GM12878 (cell line): ENCODE measurements around the gene PRSS8. TPM values are rescaled to one million over a fixed set of nuclear protein-coding genes. Genes with fewer than 3 reads are reported as not detected.

Source experiments
- RCOR1 ChIP-seq: conservative IDR thresholded peaks from 2 replicates; pipeline ENCODE4 v1.6.1; 2012; ENCODE audit warnings: low read depth, low read length, improper control_type of control experiment
- TARDBP ChIP-seq: IDR thresholded peaks from 2 replicates; pipeline ENCODE4 v1.6.1; 2016; ENCODE audit warnings: borderline replicate concordance
- polyA plus RNA-seq, 11 experiments: library from polyadenylated mRNA; depleted of rRNA in 4 of 11; unstranded in 6 of 11; stranded (reverse) in 5 of 11; fragments of >200 nt; fragmentation: Nextera tagmentation in 4 of 11; fragmentation: Illumina TruSeq in 1 of 11; extraction: Ambion mirVana in 4 of 11; extraction: Trizol in 1 of 11; gene quantifications; 1 replicate in 1 of 11; 2 replicates in 10 of 11; pipeline versions ENCODE4 v1.2.1 to v1.2.3, GENCODE V29; 2011 to 2016; ENCODE audit warnings: inconsistent platforms in 2 of 11, missing spikeins in 2 of 11, low read depth in 1 of 11
- total RNA-seq, 4 experiments: library from RNA; depleted of rRNA in 3 of 4; stranded (reverse); fragments of >200 nt in 3 of 4; fragmentation: Illumina TruSeq in 1 of 4; extraction: Trizol in 1 of 4; gene quantifications; 2 replicates each; pipeline versions ENCODE4 v1.2.1 to v1.2.3, GENCODE V29; 2013 to 2021
- TF ChIP-seq, protein P1 (sequence below): IDR thresholded peaks from 2 replicates; pipeline ENCODE4 v1.6.1; 2012; ENCODE audit warnings: improper control_type of control experiment, low read depth, low read length; ENCODE audit not compliant: insufficient replicate concordance
- TF ChIP-seq, protein P2 (sequence below): IDR thresholded peaks from 2 replicates; pipeline ENCODE4 v1.6.1; 2011; ENCODE audit warnings: mild to moderate bottlenecking, low read depth, low read length, moderate library complexity; ENCODE audit not compliant: insufficient replicate concordance

Gene PRSS8
- total and polyA plus RNA-seq, 10 of the 15 experiments (the other 5 are each of a cell fraction or from before 2014, with no cell fraction given) = 0.33 to 0.58 TPM; not detected in 8

DNA sequence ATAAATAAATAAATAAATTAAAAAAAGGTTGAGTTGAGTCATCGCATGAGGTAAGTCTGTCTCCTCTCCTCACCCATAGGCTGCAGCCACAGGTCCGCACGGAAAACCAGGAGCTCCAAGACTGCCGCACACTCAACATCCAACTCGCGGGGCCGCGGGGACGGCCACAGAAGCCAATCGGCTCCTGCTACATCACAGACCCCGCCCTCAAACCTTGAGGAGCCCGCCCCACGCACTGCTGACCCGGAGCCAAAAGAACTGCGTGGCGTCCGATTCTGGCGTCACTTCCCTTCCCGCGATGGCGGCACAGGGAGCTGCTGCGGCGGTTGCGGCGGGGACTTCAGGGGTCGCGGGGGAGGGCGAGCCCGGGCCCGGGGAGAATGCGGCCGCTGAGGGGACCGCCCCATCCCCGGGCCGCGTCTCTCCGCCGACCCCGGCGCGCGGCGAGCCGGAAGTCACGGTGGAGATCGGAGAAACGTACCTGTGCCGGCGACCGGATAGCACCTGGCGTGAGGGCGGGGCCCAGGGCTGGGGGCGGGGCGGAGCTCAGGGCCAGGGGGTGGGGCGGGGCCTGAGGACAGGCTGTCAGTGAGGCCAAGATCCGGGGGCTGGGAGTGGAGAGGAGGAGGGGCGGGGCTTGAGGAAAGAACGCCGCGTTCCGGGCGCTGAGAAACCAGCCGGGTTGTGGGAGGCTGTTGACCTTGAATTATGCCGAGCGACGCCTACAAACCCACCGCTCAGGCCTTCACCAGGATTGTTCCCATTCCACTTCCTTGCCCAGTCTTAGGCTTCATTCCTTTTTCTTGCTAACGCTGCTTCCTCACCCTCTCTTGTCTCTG, 17.9 kb downstream of the PRSS8 start, which contains the start of gene KAT8 (continued):
- TF ChIP-seq, protein P1, sequence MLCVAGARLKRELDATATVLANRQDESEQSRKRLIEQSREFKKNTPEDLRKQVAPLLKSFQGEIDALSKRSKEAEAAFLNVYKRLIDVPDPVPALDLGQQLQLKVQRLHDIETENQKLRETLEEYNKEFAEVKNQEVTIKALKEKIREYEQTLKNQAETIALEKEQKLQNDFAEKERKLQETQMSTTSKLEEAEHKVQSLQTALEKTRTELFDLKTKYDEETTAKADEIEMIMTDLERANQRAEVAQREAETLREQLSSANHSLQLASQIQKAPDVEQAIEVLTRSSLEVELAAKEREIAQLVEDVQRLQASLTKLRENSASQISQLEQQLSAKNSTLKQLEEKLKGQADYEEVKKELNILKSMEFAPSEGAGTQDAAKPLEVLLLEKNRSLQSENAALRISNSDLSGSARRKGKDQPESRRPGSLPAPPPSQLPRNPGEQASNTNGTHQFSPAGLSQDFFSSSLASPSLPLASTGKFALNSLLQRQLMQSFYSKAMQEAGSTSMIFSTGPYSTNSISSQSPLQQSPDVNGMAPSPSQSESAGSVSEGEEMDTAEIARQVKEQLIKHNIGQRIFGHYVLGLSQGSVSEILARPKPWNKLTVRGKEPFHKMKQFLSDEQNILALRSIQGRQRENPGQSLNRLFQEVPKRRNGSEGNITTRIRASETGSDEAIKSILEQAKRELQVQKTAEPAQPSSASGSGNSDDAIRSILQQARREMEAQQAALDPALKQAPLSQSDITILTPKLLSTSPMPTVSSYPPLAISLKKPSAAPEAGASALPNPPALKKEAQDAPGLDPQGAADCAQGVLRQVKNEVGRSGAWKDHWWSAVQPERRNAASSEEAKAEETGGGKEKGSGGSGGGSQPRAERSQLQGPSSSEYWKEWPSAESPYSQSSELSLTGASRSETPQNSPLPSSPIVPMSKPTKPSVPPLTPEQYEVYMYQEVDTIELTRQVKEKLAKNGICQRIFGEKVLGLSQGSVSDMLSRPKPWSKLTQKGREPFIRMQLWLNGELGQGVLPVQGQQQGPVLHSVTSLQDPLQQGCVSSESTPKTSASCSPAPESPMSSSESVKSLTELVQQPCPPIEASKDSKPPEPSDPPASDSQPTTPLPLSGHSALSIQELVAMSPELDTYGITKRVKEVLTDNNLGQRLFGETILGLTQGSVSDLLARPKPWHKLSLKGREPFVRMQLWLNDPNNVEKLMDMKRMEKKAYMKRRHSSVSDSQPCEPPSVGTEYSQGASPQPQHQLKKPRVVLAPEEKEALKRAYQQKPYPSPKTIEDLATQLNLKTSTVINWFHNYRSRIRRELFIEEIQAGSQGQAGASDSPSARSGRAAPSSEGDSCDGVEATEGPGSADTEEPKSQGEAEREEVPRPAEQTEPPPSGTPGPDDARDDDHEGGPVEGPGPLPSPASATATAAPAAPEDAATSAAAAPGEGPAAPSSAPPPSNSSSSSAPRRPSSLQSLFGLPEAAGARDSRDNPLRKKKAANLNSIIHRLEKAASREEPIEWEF = no peak
- TF ChIP-seq RCOR1 (0 out of 2 replicates have a peak, but pooled peaks have one; percentile 33), TARDBP (peak; percentile 78; the same call in 1 of the 2 replicates)
- TF ChIP-seq, protein P2, sequence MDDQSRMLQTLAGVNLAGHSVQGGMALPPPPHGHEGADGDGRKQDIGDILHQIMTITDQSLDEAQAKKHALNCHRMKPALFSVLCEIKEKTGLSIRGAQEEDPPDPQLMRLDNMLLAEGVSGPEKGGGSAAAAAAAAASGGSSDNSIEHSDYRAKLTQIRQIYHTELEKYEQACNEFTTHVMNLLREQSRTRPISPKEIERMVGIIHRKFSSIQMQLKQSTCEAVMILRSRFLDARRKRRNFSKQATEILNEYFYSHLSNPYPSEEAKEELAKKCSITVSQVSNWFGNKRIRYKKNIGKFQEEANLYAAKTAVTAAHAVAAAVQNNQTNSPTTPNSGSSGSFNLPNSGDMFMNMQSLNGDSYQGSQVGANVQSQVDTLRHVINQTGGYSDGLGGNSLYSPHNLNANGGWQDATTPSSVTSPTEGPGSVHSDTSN = peak; percentile 33
